CD14-positive monocyte (primary cell): ENCODE results near the gene RANBP1. TPM values are rescaled to one million over a fixed set of nuclear protein-coding genes. Genes with fewer than 3 reads are reported as not detected.

Experiments used
- DNase-seq, 3 donors: peaks; one replicate each; pipeline ENCODE4 v3.0.0-alpha.2; 2011 to 2022
- H2AFZ ChIP-seq: 2 replicates; pipeline ENCODE4 v1.6.0; 2012; ENCODE audit warnings: mild to moderate bottlenecking, low read depth, low read length, inconsistent platforms; ENCODE audit not compliant: insufficient read depth, poor library complexity, severe bottlenecking
- H3K27ac ChIP-seq, 2 donors: 1 replicate in 1 of 2; 2 replicates in 1 of 2; pipeline ENCODE4 v1.5.1; 2012 to 2013; ENCODE audit warnings: low read length in 2 of 2, control low read depth in 1 of 2, inconsistent platforms in 1 of 2, low read depth in 1 of 2, mild to moderate bottlenecking in 1 of 2
- H3K27me3 ChIP-seq, 2 donors: one replicate each; pipeline versions ENCODE4 v1.6.0 to v1.6.1; 2011 to 2013; ENCODE audit warnings: low read length in 2 of 2; ENCODE audit not compliant: control insufficient read depth in 2 of 2, insufficient read depth in 2 of 2
- H3K36me3 ChIP-seq, 2 donors: replicated peaks in 1 of 2; 1 replicate in 1 of 2; 2 replicates in 1 of 2; pipeline versions ENCODE4 v1.5.1 to v1.6.1; 2012 to 2013; ENCODE audit warnings: low read length in 2 of 2, control low read depth in 1 of 2, inconsistent platforms in 1 of 2, mild to moderate bottlenecking in 1 of 2; ENCODE audit not compliant: insufficient read depth in 2 of 2, control insufficient read depth in 1 of 2
- H3K4me1 ChIP-seq, 2 donors: 1 replicate in 1 of 2; 2 replicates in 1 of 2; pipeline versions ENCODE4 v1.5.1 to v1.6.1; 2012 to 2013; ENCODE audit warnings: low read length in 2 of 2, control low read depth in 1 of 2, inconsistent platforms in 1 of 2, mild to moderate bottlenecking in 1 of 2, moderate library complexity in 1 of 2; ENCODE audit not compliant: insufficient read depth in 2 of 2, control insufficient read depth in 1 of 2
- H3K4me2 ChIP-seq: replicated peaks from 2 replicates; pipeline ENCODE3; 2012; ENCODE audit warnings: low read length, moderate library complexity, mild to moderate bottlenecking; ENCODE audit not compliant: poor library complexity, severe bottlenecking; ENCODE audit errors: extremely low read depth
- H3K4me3 ChIP-seq, 3 experiments: fragments of 200-600 bp in 1 of 3; sonication (generic) in 1 of 3; replicated peaks in 1 of 3; 1 replicate in 2 of 3; 2 replicates in 1 of 3; pipeline ENCODE4 v1.5.1; 2011 to 2013; ENCODE audit warnings: low read length in 3 of 3, mild to moderate bottlenecking in 3 of 3, control low read depth in 2 of 3, low read depth in 2 of 3, inconsistent platforms in 1 of 3, moderate library complexity in 1 of 3
- H3K79me2 ChIP-seq: 2 replicates; pipeline ENCODE4 v1.6.0; 2012; ENCODE audit warnings: mild to moderate bottlenecking, control low read depth, inconsistent platforms, low read length, moderate library complexity; ENCODE audit not compliant: insufficient read depth
- H3K9ac ChIP-seq: 2 replicates; pipeline ENCODE4 v1.6.0; 2017; ENCODE audit warnings: low read length, mild to moderate bottlenecking; ENCODE audit not compliant: insufficient read depth, poor library complexity, severe bottlenecking
- H3K9me3 ChIP-seq, 2 donors: replicated peaks in 1 of 2; 1 replicate in 1 of 2; 2 replicates in 1 of 2; pipeline versions ENCODE4 v1.5.1 to v1.6.1; 2012 to 2013; ENCODE audit warnings: low read length in 2 of 2, control low read depth in 1 of 2; ENCODE audit not compliant: control insufficient read depth in 1 of 2, insufficient read depth in 1 of 2
- H4K20me1 ChIP-seq: 2 replicates; pipeline ENCODE4 v1.6.0; 2012; ENCODE audit warnings: mild to moderate bottlenecking, low read length, control low read depth, moderate library complexity; ENCODE audit not compliant: insufficient read depth
- H3K27ac Mint-ChIP-seq, 7 donors: one replicate each; pipeline ENCODE4 v1.8.0; 2020; ENCODE audit warnings: mild to moderate bottlenecking in 7 of 7, mixed read lengths in 7 of 7, moderate library complexity in 6 of 7, inconsistent platforms in 2 of 7
- H3K27me3 Mint-ChIP-seq, 3 donors: one replicate each; pipeline ENCODE4 v1.8.0; 2021 to 2022; ENCODE audit warnings: low read depth in 3 of 3, mild to moderate bottlenecking in 3 of 3, mixed read lengths in 3 of 3, moderate library complexity in 3 of 3, inconsistent platforms in 1 of 3
- H3K36me3 Mint-ChIP-seq, 2 donors: one replicate each; pipeline ENCODE4 v1.8.0; 2020; ENCODE audit warnings: mixed read lengths in 2 of 2, inconsistent platforms in 1 of 2, mild to moderate bottlenecking in 1 of 2
- H3K4me1 Mint-ChIP-seq: one replicate; pipeline ENCODE4 v1.8.0; 2020; ENCODE audit warnings: mild to moderate bottlenecking, mixed read lengths
- H3K4me3 Mint-ChIP-seq, 2 donors: one replicate each; pipeline ENCODE4 v1.8.0; 2020; ENCODE audit warnings: mild to moderate bottlenecking in 2 of 2, mixed read lengths in 2 of 2, moderate library complexity in 1 of 2
- H3K9me3 Mint-ChIP-seq, 7 donors: one replicate each; pipeline ENCODE4 v1.8.0; 2020 to 2022; ENCODE audit warnings: mixed read lengths in 7 of 7, mild to moderate bottlenecking in 6 of 7, moderate library complexity in 6 of 7, inconsistent platforms in 2 of 7
- WGBS: methylation state at CpG from one replicate; pipeline ENCODE4 v1.1.5; 2013; ENCODE audit warnings: missing lambda C conversion rate; ENCODE audit not compliant: insufficient coverage; 5-methylcytosine and 5-hydroxymethylcytosine counted together
- intact Hi-C, 2 donors: fragments of 100-400 bp; cut with micrococcal nuclease; formaldehyde crosslinking; loops; one replicate each; pipeline versions ENCODE4 v1.15.0 to v1.15.1; 2023
- polyA plus RNA-seq, 3 donors: library from polyadenylated mRNA; depleted of rRNA in 1 of 3; unstranded in 2 of 3; stranded (reverse) in 1 of 3; fragments of 300-500 nt in 2 of 3; fragments of >200 nt in 1 of 3; fragmentation: Illumina TruSeq in 2 of 3; gene quantifications; 1 replicate in 2 of 3; 2 replicates in 1 of 3; pipeline ENCODE4 v1.2.3, GENCODE V29; 2012 to 2021
- TF ChIP-seq, protein P1 (sequence below): fragments of 200-600 bp; IDR thresholded peaks from one replicate; pipeline ENCODE4 v1.8.0; 2022; ENCODE audit warnings: antibody characterized with exemption, mild to moderate bottlenecking

The RANBP1 gene
- polyA plus RNA-seq, 3 donors = 45.0 to 52.3 (median 47.4) TPM

DNA sequence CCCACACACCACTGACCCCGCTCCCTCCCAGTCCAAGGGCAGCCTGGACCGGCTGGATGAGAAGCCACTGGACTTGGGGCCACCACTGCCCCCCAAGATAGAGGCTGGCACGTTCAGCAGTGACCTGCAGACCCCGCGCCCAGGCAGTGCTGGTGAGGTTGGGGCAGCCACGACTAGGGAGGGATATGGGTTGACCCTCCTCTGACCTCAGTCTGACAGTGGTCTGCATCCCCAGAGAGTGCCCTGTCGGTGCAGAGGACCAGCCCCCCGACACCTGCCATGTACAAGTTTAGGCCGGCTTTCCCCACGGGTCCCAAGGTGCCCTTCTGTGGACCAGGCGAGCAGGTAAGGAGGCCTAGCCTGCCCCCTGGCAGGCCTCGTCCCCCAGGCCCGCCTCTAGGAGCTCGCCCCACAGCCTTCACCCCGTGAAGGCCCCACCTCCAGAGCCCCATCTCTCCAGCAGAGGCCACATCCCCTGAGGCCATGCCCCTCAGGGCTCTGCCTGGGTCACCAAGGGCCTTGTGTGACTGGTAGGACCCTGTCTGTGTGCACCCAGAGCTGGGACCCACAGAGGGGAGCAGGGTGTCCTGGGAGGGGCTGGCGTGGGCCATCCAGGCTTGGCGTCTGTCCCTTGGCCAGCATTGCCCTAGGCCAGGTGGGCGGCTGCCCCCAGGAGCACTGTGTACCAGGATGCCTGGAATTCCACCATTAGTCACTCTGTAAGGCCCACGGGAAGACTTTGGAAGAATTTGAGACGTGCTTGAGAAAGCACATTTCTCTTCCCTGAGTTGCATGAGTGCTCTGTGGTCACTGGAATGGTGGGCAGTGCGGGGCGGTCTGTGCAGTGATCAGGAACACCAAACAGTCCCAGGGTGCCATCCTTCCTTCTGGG is 25.5 kb downstream of the RANBP1 start:
- Mint-ChIP-seq H3K36me3 (peaks cover 7 to 12% of the 10 kb centered on the region in 2 donors), H3K9me3 (no peaks in the 10 kb centered on the region), H3K27ac (no peak overlapping the region), H3K4me3 (no peak overlapping the region), H3K27me3 (peaks cover 0 to 2% (median 0%) of the 10 kb centered on the region in 3 donors), H3K4me1 (peaks cover 4% of the 10 kb centered on the region)
- no peak for DNase-seq
- H3K27ac ChIP-seq = no peak overlapping the region
- no peak overlapping the region for H3K4me3 ChIP-seq
- WGBS = 93% methylated on average over 18 of the region's 22 CpGs
- peaks cover 5% of the 10 kb centered on the region for H3K79me2 ChIP-seq
- no peaks in the 10 kb centered on the region for H3K27me3 ChIP-seq
- H3K4me2 ChIP-seq = no peak overlapping the region
- H3K36me3 ChIP-seq = peaks cover 13 to 18% of the 10 kb centered on the region in 2 donors
- no peak overlapping the region for H2AFZ ChIP-seq
- no peaks in the 10 kb centered on the region for H3K9me3 ChIP-seq
- intact Hi-C loops = no loop called here
- H4K20me1 ChIP-seq = peaks cover 34% of the 10 kb centered on the region
- TF ChIP-seq, protein P1, sequence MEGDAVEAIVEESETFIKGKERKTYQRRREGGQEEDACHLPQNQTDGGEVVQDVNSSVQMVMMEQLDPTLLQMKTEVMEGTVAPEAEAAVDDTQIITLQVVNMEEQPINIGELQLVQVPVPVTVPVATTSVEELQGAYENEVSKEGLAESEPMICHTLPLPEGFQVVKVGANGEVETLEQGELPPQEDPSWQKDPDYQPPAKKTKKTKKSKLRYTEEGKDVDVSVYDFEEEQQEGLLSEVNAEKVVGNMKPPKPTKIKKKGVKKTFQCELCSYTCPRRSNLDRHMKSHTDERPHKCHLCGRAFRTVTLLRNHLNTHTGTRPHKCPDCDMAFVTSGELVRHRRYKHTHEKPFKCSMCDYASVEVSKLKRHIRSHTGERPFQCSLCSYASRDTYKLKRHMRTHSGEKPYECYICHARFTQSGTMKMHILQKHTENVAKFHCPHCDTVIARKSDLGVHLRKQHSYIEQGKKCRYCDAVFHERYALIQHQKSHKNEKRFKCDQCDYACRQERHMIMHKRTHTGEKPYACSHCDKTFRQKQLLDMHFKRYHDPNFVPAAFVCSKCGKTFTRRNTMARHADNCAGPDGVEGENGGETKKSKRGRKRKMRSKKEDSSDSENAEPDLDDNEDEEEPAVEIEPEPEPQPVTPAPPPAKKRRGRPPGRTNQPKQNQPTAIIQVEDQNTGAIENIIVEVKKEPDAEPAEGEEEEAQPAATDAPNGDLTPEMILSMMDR = no peak
- H3K4me1 ChIP-seq = no peaks in the 10 kb centered on the region
- no peak overlapping the region for H3K9ac ChIP-seq

DNA sequence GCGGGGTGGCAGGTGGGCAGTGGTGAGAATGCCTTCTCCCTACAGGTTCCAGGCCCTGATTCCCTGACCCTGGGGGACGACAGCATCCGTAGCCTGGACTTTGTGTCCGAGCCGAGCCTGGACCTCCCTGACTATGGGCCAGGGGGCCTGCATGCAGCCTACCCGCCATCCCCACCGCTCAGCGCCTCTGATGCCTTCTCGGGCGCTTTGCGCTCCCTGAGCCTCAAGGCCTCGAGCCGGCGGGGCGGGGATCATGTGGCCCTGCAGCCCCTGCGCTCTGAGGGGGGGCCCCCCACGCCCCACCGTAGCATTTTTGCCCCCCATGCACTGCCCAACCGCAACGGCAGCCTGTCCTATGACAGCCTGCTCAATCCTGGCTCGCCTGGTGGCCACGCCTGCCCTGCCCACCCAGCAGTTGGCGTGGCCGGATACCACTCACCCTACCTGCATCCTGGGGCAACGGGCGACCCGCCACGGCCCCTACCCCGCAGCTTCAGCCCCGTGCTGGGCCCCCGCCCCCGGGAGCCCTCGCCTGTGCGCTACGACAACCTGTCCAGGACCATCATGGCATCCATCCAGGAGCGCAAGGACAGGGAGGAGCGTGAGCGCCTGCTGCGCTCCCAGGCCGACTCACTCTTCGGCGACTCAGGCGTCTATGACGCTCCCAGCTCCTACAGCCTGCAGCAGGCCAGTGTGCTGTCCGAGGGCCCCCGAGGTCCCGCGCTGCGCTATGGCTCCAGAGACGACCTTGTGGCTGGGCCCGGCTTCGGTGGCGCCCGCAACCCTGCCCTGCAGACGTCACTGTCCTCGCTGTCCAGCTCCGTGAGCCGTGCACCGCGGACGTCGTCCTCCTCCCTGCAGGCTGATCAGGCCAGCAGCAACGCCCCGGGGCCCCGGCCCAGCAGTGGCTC is 27.1 kb downstream of the RANBP1 start:
- Histone ChIP-seq H3K4me1 (no peaks in the 10 kb centered on the region), H3K27ac (no peak overlapping the region), H3K9me3 (no peaks in the 10 kb centered on the region), H2AFZ (no peak overlapping the region), H4K20me1 (peaks cover 19% of the 10 kb centered on the region), H3K4me3 (no peak overlapping the region), H3K4me2 (no peak overlapping the region), H3K36me3 (peaks cover 13 to 18% of the 10 kb centered on the region in 2 donors), H3K27me3 (no peaks in the 10 kb centered on the region), H3K9ac (no peak overlapping the region), H3K79me2 (peaks cover under 1% of the 10 kb centered on the region)
- Mint-ChIP-seq H3K9me3 (no peaks in the 10 kb centered on the region), H3K27ac (no peak overlapping the region), H3K36me3 (peaks cover 7 to 12% of the 10 kb centered on the region in 2 donors), H3K27me3 (peaks cover 0 to 2% (median 0%) of the 10 kb centered on the region in 3 donors), H3K4me1 (no peaks in the 10 kb centered on the region), H3K4me3 (no peak overlapping the region)
- DNase-seq = no peak
- intact Hi-C loops = no loop called here
- TF ChIP-seq, protein P1 = no peak
- 97% methylated on average over 54 of the region's 65 CpGs for WGBS
